ENCODE measurements around the gene HEXA.

DNA sequence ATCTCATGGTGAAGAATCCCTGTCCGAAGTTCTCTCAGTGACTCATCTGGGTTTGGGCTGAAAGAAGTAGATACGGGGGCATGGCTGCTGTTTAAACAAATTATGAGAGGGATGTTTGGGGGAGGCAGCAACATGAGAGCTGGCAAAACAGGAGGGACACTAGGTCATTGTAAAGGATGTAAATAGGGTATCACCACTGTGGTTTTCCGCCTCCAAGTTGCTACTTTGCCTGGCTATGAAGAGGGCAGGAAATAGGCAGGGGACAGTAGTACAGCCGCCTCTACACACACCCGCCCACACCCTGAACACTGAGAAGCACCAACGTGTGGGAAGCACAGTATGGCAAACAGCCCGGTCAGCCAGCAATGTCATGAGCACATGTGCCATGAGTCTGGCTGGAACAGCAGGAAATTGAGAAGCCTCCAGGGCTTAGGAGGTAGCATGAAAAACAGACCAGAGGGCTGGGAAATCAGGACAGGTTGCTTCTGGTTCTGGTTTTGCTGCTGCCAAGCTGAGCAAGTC, 17.1 kb downstream of the HEXA start:
- no peak for TF ChIP-seq POLR2A (IDR thresholded peaks at IDR 0.05)
- TF ChIP-seq, protein P1, sequence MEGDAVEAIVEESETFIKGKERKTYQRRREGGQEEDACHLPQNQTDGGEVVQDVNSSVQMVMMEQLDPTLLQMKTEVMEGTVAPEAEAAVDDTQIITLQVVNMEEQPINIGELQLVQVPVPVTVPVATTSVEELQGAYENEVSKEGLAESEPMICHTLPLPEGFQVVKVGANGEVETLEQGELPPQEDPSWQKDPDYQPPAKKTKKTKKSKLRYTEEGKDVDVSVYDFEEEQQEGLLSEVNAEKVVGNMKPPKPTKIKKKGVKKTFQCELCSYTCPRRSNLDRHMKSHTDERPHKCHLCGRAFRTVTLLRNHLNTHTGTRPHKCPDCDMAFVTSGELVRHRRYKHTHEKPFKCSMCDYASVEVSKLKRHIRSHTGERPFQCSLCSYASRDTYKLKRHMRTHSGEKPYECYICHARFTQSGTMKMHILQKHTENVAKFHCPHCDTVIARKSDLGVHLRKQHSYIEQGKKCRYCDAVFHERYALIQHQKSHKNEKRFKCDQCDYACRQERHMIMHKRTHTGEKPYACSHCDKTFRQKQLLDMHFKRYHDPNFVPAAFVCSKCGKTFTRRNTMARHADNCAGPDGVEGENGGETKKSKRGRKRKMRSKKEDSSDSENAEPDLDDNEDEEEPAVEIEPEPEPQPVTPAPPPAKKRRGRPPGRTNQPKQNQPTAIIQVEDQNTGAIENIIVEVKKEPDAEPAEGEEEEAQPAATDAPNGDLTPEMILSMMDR (IDR thresholded peaks at IDR 0.05) = no peak

Data from thyroid gland (tissue), 4 donors.